ENCODE data around the gene ITPRID2.

ITPRID2 gene

GRCh38 chr2:181891258-181891965 lies at the start of gene ITPRID2:
Gene ITPRID2 (plus strand): TSS chr2:181891730. CDS start chr2:181892067, 337 bp downstream.
- peak; percentile 52 for DNase-seq

- no peak for DNase-seq
Measured at GRCh38 chr2:181844551-181845290, 46.8 kb upstream of the ITPRID2 start.

DNA sequence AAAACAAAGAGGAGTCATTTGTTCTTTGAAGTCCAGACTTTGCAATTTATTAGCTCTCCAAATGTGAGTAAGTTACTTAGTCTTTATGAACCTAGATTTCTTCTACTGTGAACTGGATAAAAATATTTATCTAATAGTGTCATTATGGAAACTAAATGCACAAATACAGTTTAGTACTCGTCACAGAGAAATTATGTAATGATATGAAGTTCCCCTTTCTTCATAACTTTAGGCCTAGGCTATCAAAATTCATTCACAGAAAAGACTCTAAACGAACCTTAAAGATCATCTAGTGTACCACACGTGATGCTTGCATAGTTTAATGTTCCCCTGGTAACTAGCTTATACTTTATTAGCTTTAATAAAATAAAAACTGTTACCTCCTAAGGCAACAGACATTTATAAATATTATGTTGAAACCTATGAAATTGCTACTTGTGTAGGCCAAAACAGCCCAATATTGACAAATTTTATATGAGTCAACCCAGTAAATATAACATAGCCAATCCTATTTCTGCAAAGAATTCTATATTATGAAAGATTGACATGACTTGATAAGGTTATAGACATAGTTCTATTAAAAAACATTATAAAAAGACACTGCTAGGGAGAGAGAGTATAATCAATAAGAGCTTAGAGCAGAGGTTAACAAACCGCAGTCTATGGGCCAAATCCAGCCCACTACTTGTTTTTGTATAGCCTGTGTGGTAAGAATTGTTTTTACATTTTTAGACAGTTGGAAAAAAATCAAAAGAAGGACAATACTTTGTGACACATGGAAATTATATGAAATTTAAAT lies 44.9 kb upstream of the ITPRID2 start:
- DNase-seq, result no peak

GRCh38 chr2:181847198-181847556 lies 44.4 kb upstream of the ITPRID2 start:
- no peak for DNase-seq

DNA sequence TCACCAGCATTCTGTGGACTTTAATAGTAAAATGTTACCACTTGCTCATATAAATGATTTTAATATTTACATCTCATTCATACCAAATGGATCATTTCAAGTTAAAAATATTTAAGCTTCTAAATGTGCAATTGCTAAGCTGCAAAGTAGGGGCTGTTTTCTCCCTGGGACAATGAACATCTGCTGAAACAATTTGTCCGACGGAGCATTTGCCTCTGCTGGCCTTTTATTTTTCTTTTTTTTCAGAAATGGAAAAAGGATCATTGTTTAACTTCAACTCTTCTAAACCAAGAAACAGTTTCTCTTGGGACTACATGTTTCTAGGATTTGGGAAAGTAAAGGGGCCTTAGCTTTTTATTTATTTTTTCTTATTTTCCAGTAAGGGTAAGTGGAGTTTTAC lies 43.8 kb upstream of the ITPRID2 start:
- no peak for DNase-seq

DNA sequence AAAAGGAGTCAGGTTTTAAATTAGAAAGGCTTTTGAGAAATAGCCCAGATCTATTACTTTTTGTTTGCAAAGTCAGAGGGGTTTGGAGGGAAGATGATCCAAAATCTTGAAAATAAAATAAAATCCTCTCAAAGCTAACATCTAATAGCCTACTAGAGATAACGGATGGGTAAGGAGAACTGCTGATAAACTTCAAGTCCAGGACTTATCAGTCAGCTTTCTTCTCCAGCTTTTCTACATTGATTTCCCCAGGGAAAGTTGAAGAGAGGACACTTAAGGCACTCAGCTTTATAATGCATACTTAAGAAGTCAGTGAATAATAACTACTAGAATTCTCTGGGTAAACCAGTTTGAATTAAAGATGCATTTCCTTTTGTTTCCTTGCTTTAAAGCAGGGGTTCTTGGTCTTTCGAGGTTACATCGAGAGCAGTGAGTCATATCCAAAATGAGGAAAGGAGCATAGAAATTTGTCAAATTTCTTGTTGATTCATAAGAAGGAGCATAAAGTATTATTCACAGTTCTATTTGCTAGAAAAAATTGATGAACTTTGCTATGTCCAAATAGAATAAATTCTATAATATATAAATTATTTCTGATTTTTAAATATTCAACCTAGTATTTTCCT lies 43.2 kb upstream of the ITPRID2 start:
- no peak for DNase-seq

- no peak for DNase-seq
Measured at GRCh38 chr2:181849601-181850000, 41.9 kb upstream of the ITPRID2 start.

DNA sequence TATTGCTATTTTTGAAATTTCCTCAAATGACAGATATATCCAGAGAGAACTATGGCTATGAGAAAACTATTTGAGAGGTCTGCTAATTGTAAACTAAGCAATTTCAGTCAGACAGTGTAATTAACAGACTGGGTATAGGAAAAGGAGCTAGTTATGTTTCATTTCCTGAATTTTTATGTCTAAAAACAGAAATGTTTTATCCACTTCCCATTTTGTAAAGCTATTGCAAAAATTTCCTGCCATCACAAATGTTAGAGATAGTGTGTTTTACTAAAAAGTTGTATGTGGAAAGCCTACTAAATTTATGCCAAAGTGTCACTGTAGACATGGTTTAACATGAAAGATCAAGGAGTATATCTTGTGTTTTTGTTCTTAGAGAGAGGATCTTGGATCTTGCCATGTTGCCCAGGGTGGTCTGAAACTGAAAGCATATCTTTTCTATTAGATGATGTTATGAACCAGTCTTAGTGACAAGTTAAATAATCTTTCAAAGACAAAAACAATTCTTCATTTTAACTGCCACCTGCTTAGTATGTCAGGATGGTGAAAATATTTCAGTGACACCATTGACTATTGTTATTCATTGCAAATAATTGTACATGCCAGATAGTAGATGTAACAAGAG lies 40.5 kb upstream of the ITPRID2 start:
- DNase-seq, result no peak

GRCh38 chr2:181851726-181852125 lies 39.8 kb upstream of the ITPRID2 start:
- no peak for DNase-seq

GRCh38 chr2:181853696-181854095 lies 37.8 kb upstream of the ITPRID2 start:
- DNase-seq, result no peak

- DNase-seq, result no peak
Measured at GRCh38 chr2:181857483-181857882, 34.0 kb upstream of the ITPRID2 start.

GRCh38 chr2:181858600-181858999 lies 32.9 kb upstream of the ITPRID2 start:
- DNase-seq, result no peak

DNA sequence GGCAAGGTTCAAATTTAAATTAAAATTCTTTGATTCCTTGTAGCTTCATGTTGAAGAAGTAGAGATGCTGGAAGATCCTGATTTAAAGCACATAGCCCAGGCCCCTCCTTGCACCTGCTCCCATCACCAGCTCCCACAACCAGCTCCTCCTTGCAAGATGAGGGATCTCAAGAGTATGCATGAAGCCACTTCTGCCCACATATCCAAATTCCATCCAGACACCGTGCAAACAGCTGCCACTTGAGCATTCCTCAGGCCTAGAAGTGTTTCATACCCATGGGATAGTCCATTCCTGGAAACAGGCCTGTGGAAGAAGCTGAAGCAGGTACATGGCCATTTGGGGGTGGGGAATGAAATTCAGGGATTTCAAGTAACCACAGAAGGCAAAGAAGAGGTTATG lies 32.4 kb upstream of the ITPRID2 start:
- no peak for DNase-seq

- DNase-seq, result no peak
Measured at GRCh38 chr2:181859803-181860202, 31.7 kb upstream of the ITPRID2 start.

DNA sequence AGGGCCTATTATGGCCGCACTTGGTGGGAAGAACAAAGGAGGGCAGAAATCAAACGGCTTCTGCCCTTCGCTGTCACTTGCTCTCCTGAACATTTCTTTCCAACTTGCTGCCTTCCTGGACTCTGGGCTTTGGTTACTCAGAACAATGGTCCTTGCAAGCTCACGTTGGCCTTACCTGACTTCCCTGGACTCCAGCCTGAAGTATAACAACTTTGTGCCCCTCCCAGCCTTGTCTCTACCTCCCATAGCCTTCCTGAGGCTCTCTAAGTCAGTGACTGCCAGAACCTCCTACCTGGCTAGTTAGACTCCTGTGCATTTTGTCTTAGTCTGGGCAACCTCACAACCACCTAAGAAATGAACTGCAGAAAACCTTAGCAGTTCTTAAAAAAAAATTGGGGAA lies 30.2 kb upstream of the ITPRID2 start:
- DNase-seq, result no peak

DNA sequence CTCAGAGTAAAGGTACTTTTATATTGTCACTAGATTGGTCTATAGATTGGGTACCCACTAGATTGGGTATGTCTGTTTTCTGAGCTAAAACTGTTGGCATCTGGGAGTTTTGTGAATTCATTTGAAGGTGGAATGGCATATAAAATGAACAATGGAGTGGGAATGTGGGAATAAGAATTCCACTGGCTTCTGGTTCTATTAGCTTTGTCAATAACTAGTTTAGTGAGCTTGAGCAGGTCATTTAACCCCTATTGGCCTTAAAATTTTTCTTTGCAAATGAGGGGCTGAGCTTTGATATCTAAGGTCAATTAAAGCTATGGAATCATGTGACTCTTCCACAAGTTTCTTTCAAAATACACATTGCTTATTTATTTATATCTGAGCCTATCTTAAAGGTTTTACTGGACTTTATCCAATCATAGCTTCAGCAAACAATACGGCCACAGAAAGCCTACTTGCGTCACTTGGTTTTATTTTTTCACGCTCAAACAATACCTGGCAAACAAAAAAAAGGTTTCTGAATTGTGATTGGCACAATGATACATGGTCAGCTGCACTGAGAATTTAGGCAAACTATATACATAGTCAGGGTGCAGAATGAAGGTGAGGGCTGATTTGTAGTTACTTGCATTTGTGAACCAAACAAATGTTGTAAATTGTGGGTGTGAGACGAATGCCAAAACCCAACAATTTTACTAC lies 28.8 kb upstream of the ITPRID2 start:
- no peak for DNase-seq

DNA sequence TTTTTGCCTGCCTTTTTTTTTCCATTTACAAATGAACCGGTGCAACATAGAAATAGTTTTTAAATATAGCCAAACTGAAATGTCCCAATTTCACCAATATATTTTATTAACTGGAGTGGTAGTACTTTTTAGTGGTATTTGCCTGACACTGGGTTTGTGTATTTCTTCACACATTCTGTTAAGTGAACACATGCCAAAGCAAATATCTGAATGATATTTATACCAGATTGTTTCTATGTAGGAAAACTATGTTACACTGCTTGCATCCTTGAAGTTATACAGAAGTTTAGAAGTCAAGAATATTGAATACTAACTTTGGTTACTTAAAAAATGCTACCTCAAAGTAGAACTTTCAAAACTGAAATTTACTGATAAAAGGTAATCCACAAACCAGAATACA lies 19.4 kb upstream of the ITPRID2 start:
- DNase-seq, result no peak

DNA sequence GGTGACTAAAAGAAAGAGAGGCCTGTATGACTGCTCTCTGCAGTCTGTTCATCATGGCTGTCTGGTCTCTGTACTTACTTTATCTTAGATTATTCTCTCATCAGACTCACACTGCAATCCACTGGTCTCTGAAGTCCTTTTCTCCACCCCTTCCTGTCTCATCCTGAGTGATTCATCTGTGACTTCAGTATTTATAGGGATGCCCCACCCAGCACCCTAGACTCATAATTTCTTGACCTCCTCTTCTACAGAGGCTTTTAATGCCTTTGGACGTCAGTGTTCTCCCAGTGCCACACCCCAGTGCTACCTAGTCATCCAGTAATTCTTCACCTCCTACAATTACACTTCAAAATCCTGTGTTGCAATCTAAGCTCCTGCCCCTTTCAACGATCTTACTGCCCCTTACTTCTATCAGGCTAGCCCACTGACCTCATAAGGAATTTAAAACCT lies 14.9 kb upstream of the ITPRID2 start:
- DNase-seq, result no peak

DNA sequence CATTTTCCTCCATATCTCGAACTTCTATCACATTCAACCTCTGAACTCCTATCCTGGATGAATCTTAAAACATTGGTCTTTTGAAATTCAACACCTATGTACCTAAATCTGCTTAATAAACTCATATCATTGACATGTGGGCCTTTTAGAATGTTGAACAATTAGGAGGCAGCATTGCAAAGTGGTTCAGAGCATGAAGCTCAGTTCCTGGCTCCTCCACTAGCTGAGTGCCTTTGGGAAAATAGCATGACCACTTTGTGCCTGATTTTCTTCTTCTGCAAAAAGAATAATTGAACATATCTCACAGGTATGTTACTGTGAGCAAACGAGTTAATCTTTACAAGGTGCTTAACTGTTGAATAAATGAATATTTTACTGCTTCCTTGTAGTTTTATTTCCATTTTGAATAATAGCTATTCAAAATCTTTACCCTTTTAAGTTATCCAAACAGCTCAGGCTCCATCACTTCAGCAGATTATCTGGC lies 14.3 kb upstream of the ITPRID2 start:
- no peak for DNase-seq

DNA sequence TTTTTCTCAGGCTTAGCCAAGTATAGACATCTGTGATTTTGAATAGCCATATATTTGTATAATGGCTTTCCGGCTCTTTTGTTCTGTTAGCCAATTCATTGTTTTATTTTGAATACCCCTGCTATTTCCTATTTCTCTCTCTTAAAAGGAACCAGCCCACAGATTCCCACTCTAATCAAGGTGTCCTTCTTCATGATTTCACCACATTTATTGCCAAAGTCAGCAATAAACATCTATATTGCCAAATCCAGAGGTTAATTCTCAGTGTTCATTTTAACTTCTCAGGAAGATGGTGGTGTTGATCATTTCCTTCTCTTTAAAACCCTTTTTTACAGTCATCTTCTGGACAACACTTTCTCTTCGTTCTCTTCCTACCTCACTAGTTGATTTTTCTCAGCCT lies 13.1 kb upstream of the ITPRID2 start:
- no peak for DNase-seq

DNA sequence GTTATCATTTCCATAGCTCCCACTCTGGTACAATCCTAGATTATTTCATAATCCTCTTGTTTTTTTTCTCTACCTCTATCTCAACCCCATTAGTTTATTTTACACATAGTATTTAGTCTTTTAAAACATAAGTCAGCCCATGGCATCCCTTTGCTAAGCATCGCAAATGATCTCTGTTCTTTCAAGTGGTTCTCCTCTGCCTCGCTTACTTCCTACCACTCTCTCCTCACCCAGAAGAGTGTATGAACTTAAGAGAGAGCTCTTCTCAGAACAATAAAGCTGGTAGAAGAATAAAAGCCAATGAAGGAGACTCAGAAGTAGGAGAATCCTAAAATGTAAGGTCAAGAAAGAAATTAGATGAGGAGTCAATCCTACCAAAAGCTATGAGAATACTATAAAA lies 12.2 kb upstream of the ITPRID2 start:
- no peak for DNase-seq

Measured in NCI-H1092 treated with DMSO at 0.1 percent for 48 hours (cell line).